Left lung (tissue), 10 donors: ENCODE measurements around the gene SWSAP1. TPM values are rescaled to one million over a fixed set of nuclear protein-coding genes. Genes with fewer than 3 reads are reported as not detected.
"Not testable (repeated sequence)": the region's sequence is repeated elsewhere in the genome, so short reads cannot be mapped to it uniquely, and the experiment has no call there.

Source experiments
- ATAC-seq: fragments of 200-7000 bp; cut with Tn5 transposase; one replicate; pipeline ENCODE4 v1.9.1; 2020; ENCODE audit warnings: moderate library complexity
- DNase-seq, 4 donors: peaks; one replicate each; pipeline ENCODE4 v3.0.0-alpha.2; 2013 to 2020
- H3K27ac ChIP-seq, 2 donors: fragments of 200-600 bp; sonication (generic) in 1 of 2; one replicate each; pipeline versions ENCODE4 v1.5.0 to v1.8.0; 2020 to 2021
- H3K27me3 ChIP-seq, 2 donors: fragments of 200-600 bp; sonication (generic) in 1 of 2; one replicate each; pipeline versions ENCODE4 v1.5.0 to v1.8.0; 2020 to 2021
- H3K36me3 ChIP-seq, 2 donors: fragments of 200-600 bp; sonication (generic) in 1 of 2; one replicate each; pipeline versions ENCODE4 v1.5.0 to v1.8.0; 2020 to 2021
- H3K4me1 ChIP-seq, 2 donors: fragments of 200-600 bp; one replicate each; pipeline ENCODE4 v1.8.0; 2021
- H3K4me3 ChIP-seq, 2 donors: fragments of 200-600 bp; sonication (generic) in 1 of 2; one replicate each; pipeline versions ENCODE4 v1.5.0 to v1.8.0; 2020 to 2021; ENCODE audit warnings: mild to moderate bottlenecking in 1 of 2
- H3K9me3 ChIP-seq, 2 donors: fragments of 200-600 bp; sonication (generic) in 1 of 2; one replicate each; pipeline versions ENCODE4 v1.5.0 to v1.8.0; 2020 to 2021
- CTCF ChIP-seq, 2 donors: fragments of 200-600 bp; sonication (generic) in 1 of 2; IDR thresholded peaks; one replicate each; pipeline versions ENCODE4 v1.5.0 to v1.8.0; 2021; ENCODE audit warnings: antibody characterized with exemption in 2 of 2
- intact Hi-C, 2 donors: fragments of 100-400 bp; cut with DNase I; formaldehyde crosslinking; loops; one replicate each; pipeline versions ENCODE4 v1.11.2 to v1.14.2; 2022
- polyA plus RNA-seq, 6 donors: library from polyadenylated mRNA; unstranded; fragments of 120-200 nt; gene quantifications; one replicate each; pipeline ENCODE4 v1.2.1, GENCODE V29; 2013; ENCODE audit not compliant: insufficient read length in 6 of 6
- total RNA-seq, 2 donors: library from RNA; stranded (reverse); fragmentation: NEBNext Ultra II Directional; extraction: Animal tissue kit (Norgen Biotek cat#: 25700); gene quantifications; one replicate each; pipeline ENCODE4 v1.2.1, GENCODE V29; 2021
- donor health status: DM: no; HTN: yes; CAD: no.
- donor health status: DM: no; HTN: no; CAD: no.

SWSAP1 gene
- total and polyA plus RNA-seq, 8 donors: 1.8 to 3.2 (median 2.8) TPM

- no peaks in the 10 kb centered on the region for H3K9me3 ChIP-seq
- no peak overlapping the region for H3K27ac ChIP-seq
- peaks cover 0 to 9% of the 10 kb centered on the region in 2 donors for H3K27me3 ChIP-seq
- TF ChIP-seq CTCF (IDR thresholded peaks at IDR 0.05): no peak
- peaks cover 0 to 13% of the 10 kb centered on the region in 2 donors for H3K36me3 ChIP-seq
- ATAC-seq (no peak), DNase-seq (peak in 1 of 4 donors; percentile 3)
- no peak overlapping the region for H3K4me3 ChIP-seq
- H3K4me1 ChIP-seq: peaks cover 0 to 14% of the 10 kb centered on the region in 2 donors
- intact Hi-C loops: no loop called here
These were observed 30.2 kb downstream of the SWSAP1 start for GRCh38 chr19:11404588-11405222.

- intact Hi-C loops: no loop called here
- peak; percentile 36 for ATAC-seq
- H3K4me3 ChIP-seq: no peak overlapping the region
- no peak overlapping the region for H3K27ac ChIP-seq
- peak in 1 of 4 donors; percentile 78 for DNase-seq
- H3K9me3 ChIP-seq: no peaks in the 10 kb centered on the region
- TF ChIP-seq CTCF (IDR thresholded peaks at IDR 0.05): no peak
- peaks cover 0 to 14% of the 10 kb centered on the region in 2 donors for H3K4me1 ChIP-seq
- H3K36me3 ChIP-seq: peaks cover 0 to 13% of the 10 kb centered on the region in 2 donors
- H3K27me3 ChIP-seq: peaks cover 0 to 9% of the 10 kb centered on the region in 2 donors
These were observed 31.6 kb downstream of the SWSAP1 start for GRCh38 chr19:11405846-11406643.

GRCh38 chr19:11406703-11407236 is 32.3 kb downstream of the SWSAP1 start:
- H3K36me3 ChIP-seq: peaks cover 0 to 13% of the 10 kb centered on the region in 2 donors
- H3K27ac ChIP-seq, H3K27me3 ChIP-seq, DNase-seq, intact Hi-C loops, H3K4me3 ChIP-seq, H3K9me3 ChIP-seq: not testable (repeated sequence)
- peak; percentile 40 for ATAC-seq
- H3K4me1 ChIP-seq: peaks cover 0 to 14% of the 10 kb centered on the region in 2 donors

- H3K4me3 ChIP-seq: no peak overlapping the region
- H3K27ac ChIP-seq: no peak overlapping the region
- DNase-seq: no peak
- ATAC-seq: no peak
- TF ChIP-seq CTCF (IDR thresholded peaks at IDR 0.05): no peak
- H3K27me3 ChIP-seq: peaks cover 0 to 9% of the 10 kb centered on the region in 2 donors
- peaks cover 0 to 14% of the 10 kb centered on the region in 2 donors for H3K4me1 ChIP-seq
- intact Hi-C loops: no loop called here
- H3K9me3 ChIP-seq: no peaks in the 10 kb centered on the region
- H3K36me3 ChIP-seq: peaks cover 0 to 7% of the 10 kb centered on the region in 2 donors
These were observed 34.1 kb downstream of the SWSAP1 start for GRCh38 chr19:11408591-11408990.

GRCh38 chr19:11410682-11411081 is 36.2 kb downstream of the SWSAP1 start:
- intact Hi-C loops: no loop called here
- ATAC-seq (no peak), DNase-seq (no peak)

More at GRCh38 chr19:11410682-11411081, 36.2 kb downstream of the SWSAP1 start:
- H3K27me3 ChIP-seq: peaks cover 0 to 9% of the 10 kb centered on the region in 2 donors
- no peak overlapping the region for H3K27ac ChIP-seq
- peaks cover 0 to 5% of the 10 kb centered on the region in 2 donors for H3K36me3 ChIP-seq
- no peaks in the 10 kb centered on the region for H3K9me3 ChIP-seq
- no peak overlapping the region for H3K4me3 ChIP-seq
- TF ChIP-seq CTCF (IDR thresholded peaks at IDR 0.05): no peak
- H3K4me1 ChIP-seq: peaks cover 0 to 14% of the 10 kb centered on the region in 2 donors
